ENCODE data around the gene SF1. TPM values are rescaled to one million over a fixed set of nuclear protein-coding genes. Genes with fewer than 3 reads are reported as not detected.

Gene SF1
- polyA plus RNA-seq, 1 of the 3 experiments (the other 2 are of a cell fraction), result 66.3 TPM

GRCh38 chr11:64814712-64815187 lies 36.4 kb upstream of the SF1 start:
- no peak for DNase-seq
- H3K9ac ChIP-seq, result no peak overlapping the region
- 66% methylated on average over 7 of the region's 7 CpGs for WGBS (ENCODE audit: low lambda C conversion rate)
- no peaks in the 10 kb centered on the region for H3K9me3 ChIP-seq
- H4K20me1 ChIP-seq (ENCODE audit: insufficient read depth), result no peaks in the 10 kb centered on the region
- H3K4me3 ChIP-seq (ENCODE audit: low read depth in 2 of 2, low read length in 1 of 2), result no peak overlapping the region
- no peaks in the 10 kb centered on the region for H3K36me3 ChIP-seq (replicated peaks in 1 of 2; ENCODE audit: control insufficient read depth in 1 of 2, insufficient read depth in 2 of 2, low read length in 1 of 2)
- TF ChIP-seq MEF2A (IDR thresholded peaks at IDR 0.05; ENCODE audit: borderline replicate concordance, low read depth), result no peak
- TF ChIP-seq REST (IDR thresholded peaks at IDR 0.05; ENCODE audit: low read depth, low read length), result no peak
- no peak for TF ChIP-seq TCF12 (IDR thresholded peaks at IDR 0.05)
- TF ChIP-seq ELF1 (IDR thresholded peaks at IDR 0.05), result no peak
- no peak overlapping the region for H3K27ac ChIP-seq (ENCODE audit: low read depth in 2 of 2, low read length in 1 of 2)
- H3K79me2 ChIP-seq (ENCODE audit: insufficient read depth), result peaks cover under 1% of the 10 kb centered on the region; the same call in 1 of the 2 replicates
- peaks cover 4% of the 10 kb centered on the region for H3F3A ChIP-seq (replicated peaks; ENCODE audit: insufficient read depth)
- H3K9me2 ChIP-seq, result no peaks in the 10 kb centered on the region
- H2AFZ ChIP-seq (ENCODE audit: low read depth), result no peak overlapping the region
- no peak overlapping the region for H3K4me2 ChIP-seq
- H3K4me1 ChIP-seq (ENCODE audit: control insufficient read depth in 1 of 2, insufficient read depth in 2 of 2, low read depth in 1 of 2, low read length in 1 of 2), result peaks cover 0 to under 1% of the 10 kb centered on the region in 2 experiments; a peak in 1 of 4 replicates
- ChIA-PET CTCF (interaction anchor here (0.9 kb wide), 1 partner anchor 73 kb away, joined by 4 read pairs; no protein-coding TSS in a partner anchor), POLR2A (no interaction called here)
- H3K27me3 ChIP-seq (ENCODE audit: insufficient read depth), result no peaks in the 10 kb centered on the region

- Histone ChIP-seq H2AFZ (ENCODE audit: low read depth) (no peak overlapping the region), H3K9me2 (no peaks in the 10 kb centered on the region), H3K9ac (no peak overlapping the region), H3K79me2 (ENCODE audit: insufficient read depth) (peaks cover 10% of the 10 kb centered on the region), H3K4me3 (ENCODE audit: low read depth in 2 of 2, low read length in 1 of 2) (no peak overlapping the region), H3K9me3 (no peaks in the 10 kb centered on the region), H3K4me2 (no peak overlapping the region), H3K27ac (ENCODE audit: low read depth in 2 of 2, low read length in 1 of 2) (no peak overlapping the region), H3K27me3 (ENCODE audit: insufficient read depth) (no peaks in the 10 kb centered on the region), H3F3A (replicated peaks; ENCODE audit: insufficient read depth) (peaks cover 4% of the 10 kb centered on the region), H3K4me1 (ENCODE audit: control insufficient read depth in 1 of 2, insufficient read depth in 2 of 2, low read depth in 1 of 2, low read length in 1 of 2) (peaks cover 6 to 8% of the 10 kb centered on the region in 2 experiments; a peak in 2 of 4 replicates), H4K20me1 (ENCODE audit: insufficient read depth) (no peaks in the 10 kb centered on the region), H3K36me3 (replicated peaks in 1 of 2; ENCODE audit: control insufficient read depth in 1 of 2, insufficient read depth in 2 of 2, low read length in 1 of 2) (no peaks in the 10 kb centered on the region)
- no peak for DNase-seq
- CTCF ChIA-PET, result no interaction called here
- TF ChIP-seq RAD21 (IDR thresholded peaks at IDR 0.05; ENCODE audit: low read length) (no peak), POLR2AphosphoS5 (IDR thresholded peaks at IDR 0.05; ENCODE audit: low read depth, low read length) (no peak), NRF1 (IDR thresholded peaks at IDR 0.05; ENCODE audit: low read depth, low read length) (no peak), SMC3 (IDR thresholded peaks at IDR 0.05; ENCODE audit: low read depth, low read length) (no peak), GABPA (IDR thresholded peaks at IDR 0.05; ENCODE audit: low read depth) (no peak), PBX3 (IDR thresholded peaks at IDR 0.05) (no peak), FOSL2 (IDR thresholded peaks at IDR 0.05; ENCODE audit: borderline replicate concordance, low read depth) (no peak), ELF1 (IDR thresholded peaks at IDR 0.05) (no peak), GATA2 (CRISPR knock-in tag; IDR thresholded peaks at IDR 0.05) (no peak), CHD2 (IDR thresholded peaks at IDR 0.05; ENCODE audit: low read length, partially characterized antibody) (no peak), RFX5 (IDR thresholded peaks at IDR 0.05; ENCODE audit: low read length) (no peak), NFIC (IDR thresholded peaks at IDR 0.05; ENCODE audit: borderline replicate concordance) (no peak), FOXJ3 (CRISPR knock-in tag; IDR thresholded peaks at IDR 0.05) (no peak), EZH2phosphoT487 (IDR thresholded peaks at IDR 0.05; ENCODE audit: borderline replicate concordance, low read depth) (no peak), MAX (IDR thresholded peaks at IDR 0.05; ENCODE audit: low read depth) (no peak), IRF3 (IDR thresholded peaks at IDR 0.05; ENCODE audit: low read depth, low read length) (no peak), TAF1 (IDR thresholded peaks at IDR 0.05; ENCODE audit: borderline replicate concordance, low read depth, low read length) (no peak)
- 92% methylated on average over 5 of the region's 5 CpGs for WGBS (ENCODE audit: low lambda C conversion rate)
- POLR2A ChIA-PET, result no interaction called here
These were observed 35.5 kb upstream of the SF1 start for GRCh38 chr11:64813826-64814225.

Measured in SK-N-SH (cell line).